HEK293T (cell line): ENCODE results near the gene FDX1.

Source experiments
- CTCF ChIA-PET: fragments of 350-600 bp; formaldehyde crosslinking; extraction: SDS; loops from one replicate; lab custom pipeline; 2021; ENCODE audit warnings: antibody characterized with exemption, inconsistent platforms; lab: Yijun Ruan, JAX
- POLR2A ChIA-PET: fragments of 350-600 bp; formaldehyde crosslinking; extraction: SDS; loops from one replicate; lab custom pipeline; 2020; ENCODE audit warnings: antibody characterized with exemption, inconsistent platforms; lab: Yijun Ruan, JAX
- DNase-seq: peaks from one replicate; pipeline ENCODE4 v3.0.0; 2012; ENCODE audit warnings: mixed read lengths; ENCODE audit errors: extremely low spot score
- ARNT ChIP-seq: fragments of 450-650 bp; IDR thresholded peaks from 2 replicates; pipeline ENCODE4 v1.6.1; 2017; ENCODE audit warnings: mild to moderate bottlenecking
- BHLHE40 ChIP-seq: fragments of 450-650 bp; IDR thresholded peaks from 2 replicates; pipeline ENCODE4 v1.6.1; 2016; ENCODE audit warnings: mild to moderate bottlenecking, moderate library complexity, borderline replicate concordance
- CTBP1 ChIP-seq: fragments of 450-650 bp; IDR thresholded peaks from 2 replicates; pipeline ENCODE4 v1.6.1; 2016; ENCODE audit warnings: borderline replicate concordance
- ELF4 ChIP-seq: fragments of 450-650 bp; IDR thresholded peaks from 2 replicates; pipeline ENCODE4 v1.6.1; 2017; ENCODE audit warnings: antibody characterized with exemption
- FOXA1 ChIP-seq: fragments of 450-650 bp; IDR thresholded peaks from 2 replicates; pipeline ENCODE4 v1.6.1; 2016; ENCODE audit warnings: mild to moderate bottlenecking
- FOXK2 ChIP-seq: fragments of 450-650 bp; IDR thresholded peaks from 2 replicates; pipeline ENCODE4 v1.6.1; 2016; ENCODE audit warnings: mild to moderate bottlenecking
- FOXM1 ChIP-seq: fragments of 450-650 bp; IDR thresholded peaks from 2 replicates; pipeline ENCODE4 v1.6.1; 2017; ENCODE audit warnings: mild to moderate bottlenecking, borderline replicate concordance
- HDGF ChIP-seq: fragments of 450-650 bp; IDR thresholded peaks from 2 replicates; pipeline ENCODE4 v1.6.1; 2017; ENCODE audit warnings: antibody characterized with exemption, borderline replicate concordance
- L3MBTL2 ChIP-seq: fragments of 450-650 bp; conservative IDR thresholded peaks from 2 replicates; pipeline ENCODE4 v1.6.1; 2016; ENCODE audit warnings: mild to moderate bottlenecking
- LEF1 ChIP-seq: fragments of 450-650 bp; IDR thresholded peaks from 2 replicates; pipeline ENCODE4 v1.6.1; 2017; ENCODE audit warnings: mild to moderate bottlenecking, borderline replicate concordance
- NFRKB ChIP-seq: fragments of 450-650 bp; IDR thresholded peaks from 2 replicates; pipeline ENCODE4 v1.6.1; 2016; ENCODE audit warnings: mild to moderate bottlenecking, moderate library complexity
- PKNOX1 ChIP-seq: fragments of 450-650 bp; IDR thresholded peaks from 2 replicates; pipeline ENCODE4 v1.6.1; 2016
- SP1 ChIP-seq: fragments of 450-650 bp; IDR thresholded peaks from 2 replicates; pipeline ENCODE4 v1.6.1; 2017
- SUZ12 ChIP-seq: fragments of 450-650 bp; IDR thresholded peaks from 2 replicates; pipeline ENCODE4 v1.6.1; 2016; ENCODE audit warnings: mild to moderate bottlenecking
- TARDBP ChIP-seq: fragments of 450-650 bp; IDR thresholded peaks from 2 replicates; pipeline ENCODE4 v1.6.1; 2016
- ZNF384 ChIP-seq: fragments of 450-650 bp; IDR thresholded peaks from 2 replicates; pipeline ENCODE4 v1.6.1; 2016

Gene FDX1

GRCh38 chr11:110491577-110492320, 62.0 kb downstream of the FDX1 start:
- CTCF ChIA-PET: interaction anchor here (1.0 kb wide), 1 partner anchor 13 kb away, joined by 4 read pairs; no protein-coding TSS in a partner anchor
- no peak for DNase-seq

DNA sequence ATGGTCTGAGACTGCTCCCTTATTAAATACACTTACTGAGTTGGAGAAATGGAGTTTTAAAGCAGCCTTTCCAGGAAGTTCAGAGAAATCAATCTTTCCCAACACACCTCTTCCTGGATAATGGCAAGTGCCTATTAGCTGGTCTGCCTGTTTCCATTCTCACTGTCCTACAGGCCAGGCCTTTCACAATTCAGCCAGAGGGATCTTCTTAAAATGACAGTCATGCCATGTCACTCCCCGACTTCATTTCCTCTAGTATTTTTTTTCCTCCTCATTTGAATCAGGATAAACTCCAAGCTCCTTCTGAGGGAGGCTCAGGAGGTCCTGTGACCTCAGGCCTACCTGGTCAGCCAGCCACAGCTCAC, 62.6 kb downstream of the FDX1 start:
- no peak for DNase-seq
- ChIA-PET POLR2A (no interaction called here), CTCF (no interaction called here)
- TF ChIP-seq ARNT: no peak
- TF ChIP-seq L3MBTL2: no peak
- no peak for TF ChIP-seq SUZ12
- TF ChIP-seq CTBP1: no peak
- no peak for TF ChIP-seq FOXK2
- TF ChIP-seq TARDBP: no peak
- TF ChIP-seq ELF4: no peak
- TF ChIP-seq LEF1: no peak
- TF ChIP-seq FOXA1: no peak
- no peak for TF ChIP-seq PKNOX1
- TF ChIP-seq NFRKB: no peak

More at GRCh38 chr11:110491577-110492320, 62.0 kb downstream of the FDX1 start:
- TF ChIP-seq PKNOX1 (no peak), ZNF384 (no peak), CTBP1 (no peak), ARNT (no peak), TARDBP (no peak), LEF1 (no peak), FOXM1 (no peak)
- POLR2A ChIA-PET: no interaction called here

- TF ChIP-seq FOXA1 (no peak), HDGF (no peak), SP1 (no peak), ZNF384 (no peak), ELF4 (no peak), PKNOX1 (no peak), L3MBTL2 (no peak), SUZ12 (no peak), ARNT (no peak), TARDBP (no peak), FOXM1 (no peak), LEF1 (no peak), FOXK2 (no peak), NFRKB (no peak), CTBP1 (no peak)
- CTCF ChIA-PET: no interaction called here
- POLR2A ChIA-PET: no interaction called here
- DNase-seq: no peak
These were observed 63.6 kb downstream of the FDX1 start for GRCh38 chr11:110493346-110493745.

DNA sequence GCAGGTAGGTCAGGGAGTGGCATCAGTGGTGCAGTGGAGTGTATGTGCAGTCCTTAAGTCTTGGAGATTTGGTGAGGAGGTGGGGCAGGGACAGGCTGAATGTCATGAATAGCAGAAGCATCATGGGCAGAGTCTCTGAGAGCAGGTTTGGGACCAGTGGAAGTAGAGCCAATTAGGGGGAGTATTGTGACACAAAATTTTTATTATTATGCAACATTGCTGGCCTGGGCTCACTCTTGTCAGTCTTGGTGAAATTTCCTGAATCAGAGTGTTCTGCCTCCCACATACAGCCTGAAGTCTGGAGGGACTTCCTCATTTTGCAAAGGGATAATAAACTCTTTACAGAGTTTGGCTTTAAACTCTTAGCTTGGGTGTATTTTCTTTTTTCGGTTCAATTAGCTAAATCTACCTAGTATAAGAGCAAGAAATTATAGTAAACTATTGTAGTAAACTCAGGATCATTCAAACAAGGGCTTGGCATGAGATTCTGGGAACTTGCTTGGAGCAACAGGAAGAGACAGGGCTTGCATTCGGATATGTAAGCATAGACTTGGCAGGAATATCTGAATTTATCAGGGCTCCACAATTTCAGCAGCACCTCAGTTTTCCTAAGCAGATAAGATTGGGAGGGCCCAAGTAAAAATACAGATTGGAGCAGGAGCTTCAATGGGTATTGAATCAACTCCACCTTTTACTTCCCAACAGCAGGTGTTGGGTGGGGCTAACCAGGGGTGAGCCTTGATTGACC, 67.7 kb downstream of the FDX1 start:
- ChIA-PET POLR2A (no interaction called here), CTCF (no interaction called here)
- DNase-seq: no peak
- TF ChIP-seq HDGF (no peak), NFRKB (no peak), ZNF384 (no peak), TARDBP (no peak), PKNOX1 (no peak), ARNT (no peak), L3MBTL2 (no peak), CTBP1 (no peak), SP1 (no peak), BHLHE40 (no peak), ELF4 (no peak), SUZ12 (no peak), FOXK2 (no peak), LEF1 (no peak), FOXM1 (no peak)

DNA sequence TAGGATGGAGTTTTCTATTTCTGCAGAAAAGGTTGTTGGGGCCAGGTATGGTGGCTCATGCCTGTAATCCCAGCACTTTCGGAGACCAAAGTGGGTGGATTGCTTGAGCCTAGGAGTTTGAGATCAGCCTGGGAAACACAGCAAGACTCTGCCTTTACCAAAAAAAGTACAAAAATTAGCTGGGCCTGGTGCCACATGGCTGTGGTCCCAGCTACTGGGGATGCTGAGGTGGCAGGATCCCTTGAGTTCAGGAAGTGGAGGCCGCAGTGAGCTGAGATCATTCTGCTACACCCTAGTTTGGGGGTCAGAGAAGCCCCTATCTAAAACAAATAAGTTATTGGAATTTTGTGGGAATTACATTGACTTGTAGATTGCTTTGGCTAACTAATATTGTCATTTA, 71.7 kb downstream of the FDX1 start:
- ChIA-PET POLR2A (no interaction called here), CTCF (no interaction called here)
- TF ChIP-seq FOXM1: no peak
- no peak for TF ChIP-seq ZNF384
- TF ChIP-seq HDGF: no peak
- no peak for TF ChIP-seq FOXA1
- no peak for TF ChIP-seq L3MBTL2
- TF ChIP-seq SP1: no peak
- no peak for TF ChIP-seq CTBP1
- no peak for TF ChIP-seq BHLHE40
- TF ChIP-seq ELF4: no peak
- no peak for DNase-seq
